GM18526 (cell line): ENCODE data around the gene SCN8A.

Experiments
- POLR2A ChIP-seq: IDR thresholded peaks from 3 replicates; pipeline ENCODE4 v1.6.1; 2011; ENCODE audit not compliant: insufficient read length; ENCODE audit errors: extremely low read depth

The SCN8A gene

DNA sequence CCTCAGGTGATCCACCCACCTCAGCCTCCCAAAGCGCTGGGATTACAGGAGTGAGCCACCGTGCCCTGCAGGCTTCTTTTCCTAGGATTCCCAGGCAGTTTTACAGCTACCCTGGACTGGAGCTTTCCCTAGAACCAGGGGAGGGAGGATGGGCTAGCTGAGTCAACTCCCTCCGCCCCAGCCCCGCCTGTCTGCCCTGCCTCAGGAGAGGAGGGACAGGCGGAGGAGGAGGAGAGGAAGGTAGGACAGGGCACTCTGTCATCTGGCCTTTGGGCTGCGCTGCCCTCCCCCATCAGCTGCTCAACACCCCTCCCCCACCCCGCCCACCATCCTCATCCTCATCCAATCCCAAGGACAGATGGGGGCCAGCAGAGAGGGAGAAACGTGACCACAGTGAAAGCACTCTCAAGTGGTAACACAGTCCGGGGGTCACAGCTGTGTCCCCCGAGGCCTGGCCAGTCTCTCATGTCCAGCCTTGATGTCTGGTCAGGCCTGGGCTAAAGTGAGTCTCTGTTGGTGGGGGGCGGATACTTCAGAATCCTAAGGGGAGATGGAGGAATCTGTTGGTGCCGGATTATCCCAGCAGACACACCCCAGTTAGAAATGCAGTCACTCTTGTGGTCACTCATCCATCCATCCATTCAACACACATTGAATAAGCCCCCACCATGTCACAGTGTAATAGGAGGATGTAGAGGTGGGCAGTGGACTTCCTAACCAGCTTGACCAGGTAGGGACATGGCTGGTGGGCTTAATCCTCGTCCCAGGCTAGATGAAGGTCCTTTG lies 245.2 kb downstream of the SCN8A start:
- no peak for TF ChIP-seq POLR2A

DNA sequence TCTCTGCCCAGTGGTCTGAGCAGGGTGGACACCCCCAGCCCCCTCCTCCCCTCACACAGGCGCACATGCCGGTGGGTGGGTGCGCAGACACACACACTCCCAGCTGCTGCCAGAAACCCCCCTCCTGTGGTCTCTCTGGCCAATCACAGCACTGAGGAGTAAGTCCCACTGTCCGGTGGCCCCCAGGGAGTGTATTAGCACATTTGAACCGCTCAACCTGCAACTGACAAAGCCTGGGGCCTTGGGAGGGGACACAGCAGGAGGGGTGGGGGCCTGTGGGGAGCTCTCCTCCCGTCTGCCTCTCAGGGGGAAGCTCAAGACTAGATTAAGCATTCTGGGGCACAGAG lies 245.8 kb downstream of the SCN8A start:
- no peak for TF ChIP-seq POLR2A

DNA sequence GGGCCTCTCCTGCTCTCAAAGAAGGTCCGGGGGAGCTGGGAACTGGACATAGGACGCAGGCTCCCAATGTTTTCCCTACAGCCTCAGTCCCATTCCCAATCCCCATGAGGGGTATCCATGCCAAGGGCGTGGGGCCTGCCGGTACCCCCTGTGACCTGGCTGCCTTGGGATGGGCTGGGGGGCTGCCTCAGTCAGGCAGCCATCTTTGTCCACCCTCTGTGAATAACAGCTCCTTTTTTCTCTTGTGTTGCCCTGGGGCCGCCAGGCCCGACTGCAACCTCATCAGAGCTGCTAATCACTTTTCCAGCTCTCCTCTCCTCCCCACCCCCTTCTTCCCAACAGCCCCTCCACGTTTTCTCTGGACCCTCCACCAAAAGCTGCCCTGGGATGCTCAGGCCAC lies 246.3 kb downstream of the SCN8A start:
- no peak for TF ChIP-seq POLR2A

DNA sequence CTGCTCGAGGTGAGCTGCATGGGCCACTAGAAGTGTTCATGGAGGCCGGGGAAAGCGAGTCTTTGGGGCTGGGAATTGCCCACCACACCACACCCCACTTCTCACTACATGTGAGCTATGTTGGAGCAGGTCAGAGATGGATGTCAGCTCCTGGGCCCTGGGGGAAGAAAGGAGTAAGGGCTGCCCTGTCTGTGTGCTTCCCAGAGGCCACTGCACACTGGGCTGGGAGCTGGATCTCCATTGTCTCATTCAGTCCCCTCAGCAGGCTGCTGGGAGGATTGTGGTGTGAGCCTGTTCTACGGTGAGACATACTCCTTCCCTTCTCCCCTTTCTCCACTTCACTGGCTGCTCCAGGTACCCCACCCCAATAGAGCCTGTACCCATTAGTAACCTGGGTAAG lies 247.0 kb downstream of the SCN8A start:
- no peak for TF ChIP-seq POLR2A

DNA sequence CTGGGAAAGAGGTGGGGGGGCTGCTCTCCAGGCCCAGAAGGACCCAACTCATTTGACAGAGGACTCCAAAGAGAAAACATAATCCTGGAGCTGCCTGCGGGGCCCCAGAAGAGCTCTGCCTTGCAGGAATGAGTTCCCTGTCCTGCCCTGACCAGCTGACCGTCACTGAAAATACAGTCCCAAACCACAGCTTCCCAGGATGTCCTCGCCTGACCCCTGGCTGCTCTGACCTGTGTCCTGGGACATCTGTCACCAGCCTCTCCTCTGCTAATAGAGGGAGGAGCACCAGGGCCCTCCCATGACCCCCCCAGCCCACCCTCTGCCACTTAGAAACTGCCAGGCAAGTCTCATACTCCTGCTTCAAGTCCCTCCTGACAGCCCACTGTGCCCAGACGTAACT lies 247.7 kb downstream of the SCN8A start:
- no peak for TF ChIP-seq POLR2A

DNA sequence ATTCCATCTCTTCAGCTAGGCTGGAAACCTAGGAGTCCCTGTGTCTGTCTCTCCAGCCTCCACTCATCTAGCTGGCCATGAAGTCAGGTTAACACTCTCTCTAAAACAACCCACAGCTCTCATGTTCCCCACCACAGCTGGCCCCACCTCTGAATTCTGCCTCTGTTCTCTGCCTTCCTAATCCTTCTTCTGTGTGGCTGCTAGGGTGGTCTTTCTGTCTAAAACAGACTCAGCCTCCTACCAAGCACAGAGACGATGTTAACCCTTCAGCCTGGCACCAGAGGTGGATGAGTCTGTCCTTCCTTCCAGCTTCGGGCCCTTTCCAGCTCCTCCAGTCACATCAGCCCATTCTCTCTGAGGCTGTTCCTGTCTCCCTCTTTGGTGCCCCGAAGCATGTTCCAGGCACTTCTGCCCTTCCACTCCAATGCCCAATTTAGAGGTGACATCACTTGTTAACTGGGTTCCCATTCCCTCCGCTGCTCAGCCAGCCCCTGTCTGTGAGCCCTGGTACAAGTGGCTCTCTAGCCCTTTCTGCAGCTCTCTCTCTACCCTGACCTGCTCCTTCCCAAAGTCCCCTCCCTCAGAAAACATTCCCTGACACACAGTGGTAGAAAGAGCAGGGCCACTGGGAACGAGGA lies 248.4 kb downstream of the SCN8A start:
- TF ChIP-seq POLR2A, result no peak

DNA sequence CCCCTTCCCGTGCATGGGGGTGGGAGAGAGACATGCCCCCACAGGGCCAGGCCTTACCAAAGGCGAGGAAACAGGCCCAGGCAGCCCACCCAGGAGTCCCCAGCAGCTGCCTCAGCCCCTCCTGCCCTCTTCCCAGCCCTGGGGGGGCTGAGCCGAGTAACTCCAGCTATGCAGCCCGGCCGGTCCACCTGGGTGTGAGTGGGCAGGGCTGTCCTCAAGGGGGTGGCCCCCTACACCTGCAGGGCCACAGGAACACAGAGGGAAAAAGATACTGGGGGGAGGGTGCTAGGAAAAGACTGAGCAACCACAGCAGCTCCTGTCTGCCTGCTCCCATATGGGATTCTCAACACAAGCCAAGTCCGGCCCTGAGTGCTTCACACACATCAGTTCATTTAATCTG lies 249.9 kb downstream of the SCN8A start:
- TF ChIP-seq POLR2A, result no peak

DNA sequence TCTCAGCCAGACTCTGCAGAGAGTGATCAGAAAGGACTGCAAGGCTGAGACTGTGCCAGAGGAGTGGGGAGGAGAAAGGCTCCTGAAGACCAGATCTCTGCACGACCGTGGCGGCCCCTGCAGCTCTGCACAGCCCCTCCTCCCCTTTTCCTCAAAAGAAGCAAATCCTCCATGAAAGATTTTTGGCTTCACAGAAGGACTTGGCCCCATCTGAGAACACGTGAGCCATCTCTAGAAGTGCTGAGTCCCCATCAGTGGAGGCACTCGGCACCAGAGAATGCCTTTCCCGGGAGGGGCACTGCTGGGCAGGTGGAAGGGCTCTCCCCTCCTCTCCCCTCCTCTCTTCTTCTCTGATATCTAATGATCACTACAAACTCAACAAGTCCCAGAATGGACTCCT lies 250.7 kb downstream of the SCN8A start:
- no peak for TF ChIP-seq POLR2A

DNA sequence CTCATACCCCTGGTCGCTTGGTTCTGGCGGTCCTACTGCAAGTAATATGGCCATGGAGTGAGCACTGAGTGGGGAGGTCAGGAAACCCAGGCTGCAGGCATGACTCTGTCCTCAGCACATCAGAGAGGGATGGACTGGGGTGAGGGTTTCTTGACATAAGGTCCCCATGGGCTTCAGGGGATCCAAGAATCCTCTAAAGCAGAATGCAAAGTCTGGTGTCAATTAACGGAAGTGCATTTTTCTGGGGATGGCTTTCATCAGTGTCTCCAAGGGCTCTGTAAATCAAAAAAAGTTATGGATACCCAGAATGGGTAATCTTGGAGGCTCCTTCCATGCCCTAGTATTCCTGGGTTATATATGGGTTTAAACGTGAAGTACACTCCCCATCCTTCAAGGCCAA lies 253.8 kb downstream of the SCN8A start:
- no peak for TF ChIP-seq POLR2A

DNA sequence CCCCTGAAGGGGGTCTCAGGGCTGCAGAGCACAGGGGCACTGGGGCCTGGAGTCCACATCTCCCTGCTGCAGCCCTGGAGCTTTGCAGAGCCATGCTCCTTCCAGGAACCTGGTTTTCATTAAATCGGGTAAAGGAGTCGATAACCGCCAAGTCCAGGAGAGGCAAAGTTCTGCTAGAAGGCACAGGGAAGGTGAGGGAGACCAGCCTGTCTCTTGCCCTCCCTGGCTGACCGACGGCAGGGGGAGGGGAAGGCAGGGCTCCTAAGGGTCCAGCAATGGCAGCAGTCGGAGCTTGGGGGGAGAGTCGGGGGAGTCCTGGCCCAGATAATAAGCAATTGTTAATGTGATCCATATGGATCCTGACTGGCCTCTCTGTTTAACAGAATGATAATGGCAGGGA lies 254.4 kb downstream of the SCN8A start:
- TF ChIP-seq POLR2A, result no peak

DNA sequence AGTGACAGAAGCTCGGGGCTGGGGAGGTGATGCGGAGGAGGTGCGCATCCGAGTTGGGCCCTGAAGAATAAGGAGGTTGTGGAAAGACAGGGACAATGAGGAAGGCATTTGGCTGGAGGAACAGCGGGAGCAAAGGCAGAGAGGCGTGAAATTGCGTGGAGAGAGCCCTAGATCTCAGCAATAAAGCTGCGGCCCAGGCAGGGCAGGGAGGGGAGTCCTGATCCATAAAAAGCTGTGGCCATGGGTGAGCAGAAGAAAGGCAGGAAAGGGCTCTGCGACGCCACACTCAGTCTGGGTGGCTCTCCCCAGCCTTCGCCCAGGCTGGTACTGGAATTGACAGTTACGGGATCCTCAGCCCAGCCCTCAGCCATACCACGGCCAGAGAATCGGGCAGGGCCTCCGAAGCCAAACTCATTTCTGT lies 255.2 kb downstream of the SCN8A start:
- no peak for TF ChIP-seq POLR2A

DNA sequence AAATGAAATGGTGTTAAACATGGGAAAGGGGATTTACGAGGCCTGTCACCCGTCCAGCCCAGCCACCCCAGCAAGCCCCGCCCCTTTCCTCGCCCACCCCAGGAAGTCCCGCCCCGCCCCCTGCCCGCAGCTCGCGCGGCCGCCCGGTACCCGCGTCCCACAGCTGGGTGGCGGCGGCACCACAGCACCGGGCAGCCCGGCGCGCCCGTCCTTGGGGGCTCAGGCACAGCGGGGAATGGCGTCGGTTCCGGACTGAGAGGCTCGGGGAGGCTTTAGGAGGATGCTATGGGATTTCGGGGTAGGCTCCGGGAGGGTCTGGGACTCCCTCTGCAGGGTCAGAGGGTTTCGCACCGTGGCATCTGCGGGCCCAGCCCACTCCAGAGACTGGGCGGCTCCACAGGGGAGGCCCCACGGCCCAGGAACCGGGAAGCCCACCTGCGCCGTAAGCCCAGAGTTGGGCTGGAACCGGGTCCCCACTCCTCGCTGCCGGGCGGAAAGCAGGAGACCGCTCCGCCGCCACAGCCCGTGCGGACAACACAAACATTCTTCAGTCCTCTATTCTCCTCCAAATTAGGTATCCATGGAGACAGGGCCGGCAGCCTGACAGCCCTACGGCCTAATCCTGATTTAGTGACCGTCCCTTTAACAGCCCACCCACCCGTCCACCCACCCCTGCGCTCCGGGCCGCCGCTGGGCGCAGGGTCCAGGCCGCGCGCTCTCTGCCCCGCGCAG lies 256.0 kb downstream of the SCN8A start:
- TF ChIP-seq POLR2A, result no peak

DNA sequence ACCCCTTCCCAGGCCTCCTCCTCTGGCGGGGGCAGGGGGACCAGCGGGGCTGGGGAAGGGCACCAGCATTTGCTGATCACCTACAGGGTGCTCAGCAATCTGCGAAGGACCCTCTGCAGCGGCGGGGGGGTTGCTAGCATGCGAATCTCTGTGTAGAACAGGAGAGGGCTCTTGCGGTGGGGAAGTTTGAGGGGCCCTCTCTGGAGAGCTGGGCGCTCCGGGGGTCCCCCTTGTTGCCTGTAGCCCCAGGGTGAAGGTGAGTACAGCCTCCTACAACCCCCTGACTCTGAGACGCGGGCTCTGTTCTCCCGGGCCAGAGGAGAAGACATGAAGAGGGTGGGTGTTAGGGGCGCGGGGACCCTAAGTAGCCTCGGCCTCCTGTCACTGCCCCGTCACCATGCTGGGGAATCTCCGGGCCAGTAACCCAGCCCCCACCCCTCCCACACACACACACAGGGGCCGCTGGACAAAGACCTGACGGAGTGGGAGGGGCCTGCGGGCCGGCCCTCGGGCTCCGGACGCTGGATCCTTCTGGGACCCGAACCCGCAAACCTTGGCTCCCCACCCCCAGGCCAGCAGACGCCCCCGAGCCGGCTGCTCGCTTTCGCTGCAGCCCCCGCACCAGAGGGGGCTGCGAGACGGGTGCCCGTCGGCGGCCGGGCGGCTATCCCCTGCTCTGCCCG lies 256.8 kb downstream of the SCN8A start:
- no peak for TF ChIP-seq POLR2A

DNA sequence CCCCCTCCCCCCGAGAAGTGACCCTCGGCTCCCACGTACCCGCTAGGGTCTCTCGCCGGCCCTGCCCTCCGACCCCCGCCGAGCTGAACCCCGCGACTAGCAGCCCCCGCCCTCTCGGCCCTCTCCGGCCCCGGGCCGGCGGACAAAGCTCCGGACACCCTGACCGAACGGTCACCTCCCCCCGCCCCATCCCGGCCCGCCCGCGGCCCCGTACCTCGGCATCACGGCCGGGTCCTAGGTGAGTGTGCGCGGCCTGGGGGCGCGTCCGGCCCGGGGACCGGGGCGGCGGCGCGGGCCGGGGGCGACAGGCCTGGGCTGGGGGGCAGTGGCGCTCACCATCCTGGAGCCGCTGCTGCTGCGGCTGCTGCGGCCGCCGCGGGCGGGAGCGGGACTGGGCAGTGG lies 257.3 kb downstream of the SCN8A start, which contains the start of gene FIGNL2:
TSS of gene FIGNL2 (minus strand) at position 393 of the 402 bp plus-strand sequence. CDS start 26,305 bp downstream, outside the sequence.
- TF ChIP-seq POLR2A, result no peak

DNA sequence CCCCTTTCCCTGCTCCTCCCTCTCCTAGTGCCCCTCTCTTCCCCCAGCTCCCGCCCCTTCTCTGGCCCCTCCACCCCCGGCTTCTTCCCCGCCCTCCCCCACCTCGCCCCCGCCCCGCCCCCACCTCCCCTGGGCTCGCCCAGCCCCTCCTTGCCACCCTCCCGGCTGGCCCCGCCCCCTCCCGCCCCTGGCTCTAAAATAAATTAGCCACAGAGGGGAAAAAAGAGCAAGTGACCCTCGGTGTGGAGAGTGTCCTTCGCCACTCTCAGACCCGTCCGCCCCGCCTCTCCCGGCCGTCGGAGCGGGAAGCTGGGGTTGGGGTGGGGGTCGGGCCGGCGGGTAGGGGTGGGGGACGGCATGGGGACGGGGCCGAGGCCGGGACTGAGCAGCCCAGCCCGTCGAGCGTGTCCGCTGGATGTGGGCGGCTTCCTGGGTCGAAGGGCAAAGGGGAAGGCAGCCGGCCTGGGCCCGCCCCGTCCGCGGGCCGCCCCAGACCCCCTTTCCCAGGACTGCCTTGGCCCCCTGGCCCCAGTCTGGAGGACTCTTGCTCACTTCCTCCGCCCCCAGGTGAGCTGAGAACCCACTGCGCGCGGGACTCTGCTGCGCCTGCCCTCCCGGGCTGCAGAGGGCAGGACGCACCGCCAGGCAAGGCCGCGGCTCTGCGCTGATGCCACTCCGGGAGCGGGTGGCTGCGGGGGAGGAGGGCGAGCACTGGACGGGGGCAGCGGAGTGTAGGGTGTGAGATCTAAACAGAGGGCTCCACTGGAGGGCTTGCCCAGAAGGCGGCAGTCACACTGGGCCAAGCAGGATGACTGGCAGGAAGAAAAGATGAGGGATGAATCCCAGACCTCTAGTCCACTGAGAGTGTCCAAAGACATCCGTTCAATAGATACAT lies 258.1 kb downstream of the SCN8A start:
- TF ChIP-seq POLR2A, result no peak
